Fibroblast of the conjunctiva (primary cell): ENCODE results near the gene MAEA.
"Not testable (repeated sequence)": the region's sequence is repeated elsewhere in the genome, so short reads cannot be mapped to it uniquely, and the experiment has no call there.

Experiments
- DNase-seq: peaks from one replicate; pipeline ENCODE4 v3.0.0-alpha.2; 2010; ENCODE audit warnings: low read depth

The MAEA gene

DNA sequence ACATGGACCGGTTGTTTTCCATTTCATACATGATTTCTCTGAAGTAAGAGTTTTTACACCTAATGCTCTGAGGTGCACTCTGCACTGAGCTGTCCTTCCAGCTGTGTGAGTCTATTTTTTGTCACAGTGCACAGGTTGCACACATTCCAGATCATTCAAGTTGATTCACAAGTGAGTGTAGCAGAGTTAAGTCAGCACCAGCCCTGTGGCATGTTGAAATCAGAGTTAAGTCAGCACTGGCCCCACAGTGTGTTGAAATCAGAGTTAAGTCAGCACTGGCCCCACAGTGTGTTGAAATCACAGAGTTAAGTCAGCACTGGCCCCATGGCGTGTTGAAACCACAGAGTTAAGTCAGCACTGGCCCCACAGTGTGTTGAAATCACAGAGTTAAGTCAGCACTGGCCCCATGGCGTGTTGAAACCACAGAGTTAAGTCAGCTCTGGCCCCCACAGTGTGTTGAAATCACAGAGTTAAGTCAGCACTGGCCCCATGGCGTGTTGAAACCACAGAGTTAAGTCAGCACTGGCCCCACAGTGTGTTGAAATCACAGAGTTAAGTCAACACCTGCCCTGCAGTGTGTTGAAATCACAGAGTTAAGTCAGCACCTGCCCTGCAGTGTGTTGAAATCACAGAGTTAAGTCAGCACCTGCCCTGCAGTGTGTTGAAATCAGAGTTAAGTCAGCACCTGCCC, 45.6 kb downstream of the MAEA start:
- DNase-seq = not testable (repeated sequence)

DNA sequence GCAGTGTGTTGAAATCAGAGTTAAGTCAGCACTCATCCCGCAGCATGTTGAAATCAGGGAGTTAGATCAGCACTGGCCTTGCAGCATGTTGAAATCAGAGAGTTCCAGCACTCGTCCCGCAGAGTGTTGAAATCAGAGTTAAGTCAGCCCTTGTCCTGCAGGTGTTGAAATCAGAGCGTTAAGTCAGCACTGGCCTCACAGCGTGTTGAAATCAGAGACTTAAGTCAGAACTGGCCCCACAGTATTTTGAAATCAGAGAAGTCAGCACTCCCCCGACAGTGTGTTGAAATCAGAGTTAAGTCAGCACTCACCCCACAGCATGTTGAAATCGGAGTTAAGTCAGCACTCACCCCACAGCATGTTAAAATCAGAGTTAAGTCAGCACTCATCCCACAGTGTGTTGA, 46.4 kb downstream of the MAEA start:
- DNase-seq = no peak

DNA sequence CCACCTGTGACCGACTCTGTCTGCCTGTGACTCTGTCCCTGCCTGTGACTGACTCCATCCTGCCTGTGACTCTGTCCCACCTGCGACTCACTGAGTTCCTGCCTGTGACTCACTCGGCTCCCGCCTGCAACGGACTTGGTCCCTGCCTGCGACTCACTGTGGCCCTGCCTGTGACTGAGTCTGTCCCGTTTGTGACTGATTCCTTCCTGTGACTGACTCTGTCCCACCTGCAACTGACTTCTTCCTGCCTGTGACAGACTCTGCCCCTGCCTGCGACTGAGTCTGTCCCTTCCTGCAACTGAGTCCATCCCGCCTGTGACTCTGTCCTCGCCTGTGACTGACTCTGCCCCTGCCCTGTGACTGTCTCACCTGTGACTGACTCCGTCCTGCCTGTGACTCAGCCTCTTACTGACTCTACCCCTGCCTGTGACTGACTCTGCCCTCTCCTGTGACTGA, 47.7 kb downstream of the MAEA start:
- no peak for DNase-seq

DNA sequence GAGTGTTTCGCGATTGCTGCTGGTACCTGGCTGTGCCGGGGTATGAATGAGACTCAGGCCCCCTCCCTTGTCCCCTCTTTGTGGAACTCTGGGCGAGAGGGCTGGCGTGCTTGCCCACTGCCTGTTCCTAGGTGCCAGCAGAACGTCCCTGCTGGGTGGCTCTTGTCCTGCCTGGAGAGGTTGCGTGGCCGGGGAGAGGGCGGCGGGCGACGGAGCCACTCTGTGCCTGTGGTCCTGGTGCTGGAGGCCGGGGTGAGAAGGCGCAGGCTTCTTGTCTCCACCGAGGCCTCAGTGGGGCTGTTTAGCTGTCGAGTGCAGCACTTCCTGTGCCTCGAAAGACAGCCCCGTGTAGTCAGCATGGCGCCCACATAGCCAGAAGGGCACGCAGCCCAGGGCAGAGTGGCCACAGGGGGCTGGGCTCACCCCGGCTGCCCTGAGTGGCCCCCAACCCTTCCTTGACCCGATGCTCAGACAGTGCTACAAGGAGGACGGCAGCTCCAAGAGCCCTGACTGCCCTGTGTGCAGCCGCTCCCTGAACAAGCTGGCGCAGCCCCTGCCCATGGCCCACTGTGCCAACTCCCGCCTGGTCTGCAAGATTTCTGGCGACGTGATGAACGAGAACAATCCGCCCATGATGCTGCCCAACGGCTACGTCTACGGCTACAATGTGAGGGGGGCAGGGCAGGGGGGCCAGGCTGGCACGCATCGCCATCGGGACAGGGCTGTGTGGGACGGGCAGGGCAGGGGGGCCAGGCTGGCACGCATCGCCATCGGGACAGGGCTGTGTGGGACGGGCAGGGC, 48.5 kb downstream of the MAEA start:
- DNase-seq = no peak

DNA sequence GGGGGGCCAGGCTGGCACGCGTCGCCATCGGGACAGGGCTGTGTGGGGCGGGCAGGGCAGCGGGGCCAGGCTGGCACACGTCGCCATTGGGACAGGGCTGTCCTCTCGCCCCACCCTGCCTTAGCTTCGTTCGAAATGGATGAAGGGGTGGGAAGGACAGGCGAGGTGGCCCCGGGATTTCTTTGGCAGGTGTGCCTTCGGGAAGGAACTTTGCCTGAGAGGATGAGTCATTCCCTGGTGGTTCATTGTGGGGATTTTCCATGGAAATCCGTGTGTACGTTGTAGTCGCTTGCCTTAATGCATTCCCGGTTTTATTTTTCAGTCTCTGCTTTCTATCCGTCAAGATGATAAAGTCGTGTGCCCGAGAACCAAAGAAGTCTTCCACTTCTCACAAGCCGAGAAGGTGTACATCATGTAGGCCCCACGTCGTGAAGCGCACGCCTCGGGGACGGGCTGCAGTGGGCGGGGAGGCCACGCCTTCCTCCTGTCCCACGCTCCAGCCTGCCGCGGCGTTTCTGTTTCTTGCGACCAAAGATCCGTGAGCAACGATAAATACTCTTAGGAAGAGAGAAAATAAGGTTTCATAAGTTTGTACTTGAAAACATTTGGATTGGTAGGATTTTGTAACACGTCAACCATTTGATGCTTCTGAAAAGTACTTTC, 49.2 kb downstream of the MAEA start:
- DNase-seq = no peak

DNA sequence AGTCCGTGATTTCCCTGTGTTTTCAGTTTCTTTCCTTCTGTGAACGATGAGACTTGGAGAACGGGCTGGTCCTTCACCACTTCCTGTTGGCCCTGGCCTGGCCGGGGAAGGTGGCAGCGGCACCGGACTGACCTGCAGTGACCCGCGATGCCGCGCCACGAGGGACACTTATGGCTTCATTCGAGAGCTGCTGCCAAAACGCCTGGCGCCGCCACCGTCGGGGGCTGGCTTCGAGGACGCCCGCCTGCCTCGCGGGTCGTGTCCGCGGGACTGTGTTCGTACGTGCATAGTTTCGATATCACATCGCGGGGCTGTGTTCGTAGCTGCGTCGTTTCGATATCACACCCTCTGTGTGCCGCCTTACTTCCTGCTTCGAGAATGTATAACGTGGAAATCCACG, 49.8 kb downstream of the MAEA start:
- DNase-seq = no peak

DNA sequence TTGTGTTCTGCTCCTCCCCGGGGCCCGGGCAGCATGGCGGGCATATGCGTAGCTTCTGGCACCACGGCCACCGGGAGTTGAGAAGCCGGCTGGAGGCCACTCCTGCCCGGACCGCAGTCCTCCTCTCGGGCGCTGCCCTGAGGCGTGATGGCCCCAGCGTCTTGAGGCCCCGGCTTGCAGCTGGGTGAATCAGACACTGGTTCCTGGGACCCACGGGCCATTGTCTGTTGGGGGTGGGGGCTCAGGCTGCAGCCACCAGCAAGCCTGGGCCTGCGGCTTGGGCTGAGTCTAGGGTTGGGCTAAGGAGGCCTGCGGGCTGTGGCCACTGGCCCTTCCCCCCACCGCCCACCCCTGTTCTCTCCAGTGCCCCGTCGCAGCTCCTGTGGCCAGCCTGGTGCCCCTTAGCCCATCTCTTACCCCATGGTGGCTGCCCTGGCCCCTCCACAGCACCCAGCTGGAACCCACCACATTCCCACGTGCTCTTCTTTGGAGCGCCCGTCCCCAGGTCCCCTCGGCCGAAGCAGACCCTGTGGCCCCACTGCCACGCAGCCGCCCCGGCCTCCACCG, 50.6 kb downstream of the MAEA start:
- DNase-seq = no peak

DNA sequence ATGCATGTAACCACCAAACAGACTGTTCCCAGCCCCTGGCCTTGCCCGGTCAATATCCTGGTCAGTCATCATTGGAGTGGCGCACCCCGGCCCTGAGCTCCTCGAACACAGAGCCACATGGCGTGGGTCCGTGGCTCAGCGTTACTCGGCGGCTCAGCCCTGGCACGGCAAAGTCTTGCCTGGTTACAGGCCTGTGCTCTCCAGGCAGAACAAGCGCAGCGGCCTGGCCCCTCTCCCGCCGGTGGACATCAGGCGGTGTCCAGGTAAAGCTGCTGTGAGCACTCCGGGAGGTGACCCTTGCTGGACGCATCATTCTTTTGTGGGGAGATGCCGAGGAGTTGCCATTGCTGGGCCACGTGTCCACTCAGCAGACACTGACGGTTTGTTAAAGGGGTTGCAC, 51.2 kb downstream of the MAEA start:
- no peak for DNase-seq

DNA sequence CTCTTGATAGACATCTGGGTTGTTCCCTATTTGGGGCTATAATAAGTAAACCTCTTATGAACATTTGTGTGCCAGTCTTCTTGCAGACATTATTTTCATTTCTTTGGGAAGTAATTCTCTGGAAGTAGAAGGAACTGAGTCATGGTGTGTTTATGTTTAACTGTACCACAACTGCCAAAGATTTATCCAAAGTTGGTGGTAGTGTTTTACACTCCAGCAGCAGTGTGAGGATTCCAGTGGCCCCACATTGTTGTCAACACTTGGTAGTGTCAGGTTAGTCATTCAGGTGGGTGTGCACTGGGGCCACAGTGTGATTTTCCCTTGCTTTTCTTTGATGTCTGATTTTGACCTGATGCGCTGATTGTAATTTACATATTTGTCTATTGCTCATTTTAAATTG, 52.3 kb downstream of the MAEA start:
- no peak for DNase-seq

DNA sequence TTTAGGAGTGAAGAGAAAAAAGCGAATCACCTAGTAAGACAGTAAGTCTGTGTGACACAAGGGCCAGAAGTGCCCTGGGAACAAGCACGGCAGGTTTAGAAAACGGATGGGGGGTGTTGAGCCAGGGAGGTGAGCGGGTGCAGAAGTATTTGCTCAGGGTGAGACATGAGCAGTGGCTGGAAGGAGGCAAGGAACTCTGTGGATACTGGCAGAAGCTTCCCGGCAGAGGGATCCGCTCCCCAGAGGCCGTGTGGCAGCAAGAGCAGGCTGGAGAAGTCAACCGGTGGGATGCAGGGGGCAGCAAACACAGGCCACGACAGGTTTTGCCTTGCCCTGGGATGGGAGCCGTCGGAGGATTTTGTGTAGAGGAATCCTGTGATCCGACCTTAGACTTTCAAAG, 55.0 kb downstream of the MAEA start:
- no peak for DNase-seq

DNA sequence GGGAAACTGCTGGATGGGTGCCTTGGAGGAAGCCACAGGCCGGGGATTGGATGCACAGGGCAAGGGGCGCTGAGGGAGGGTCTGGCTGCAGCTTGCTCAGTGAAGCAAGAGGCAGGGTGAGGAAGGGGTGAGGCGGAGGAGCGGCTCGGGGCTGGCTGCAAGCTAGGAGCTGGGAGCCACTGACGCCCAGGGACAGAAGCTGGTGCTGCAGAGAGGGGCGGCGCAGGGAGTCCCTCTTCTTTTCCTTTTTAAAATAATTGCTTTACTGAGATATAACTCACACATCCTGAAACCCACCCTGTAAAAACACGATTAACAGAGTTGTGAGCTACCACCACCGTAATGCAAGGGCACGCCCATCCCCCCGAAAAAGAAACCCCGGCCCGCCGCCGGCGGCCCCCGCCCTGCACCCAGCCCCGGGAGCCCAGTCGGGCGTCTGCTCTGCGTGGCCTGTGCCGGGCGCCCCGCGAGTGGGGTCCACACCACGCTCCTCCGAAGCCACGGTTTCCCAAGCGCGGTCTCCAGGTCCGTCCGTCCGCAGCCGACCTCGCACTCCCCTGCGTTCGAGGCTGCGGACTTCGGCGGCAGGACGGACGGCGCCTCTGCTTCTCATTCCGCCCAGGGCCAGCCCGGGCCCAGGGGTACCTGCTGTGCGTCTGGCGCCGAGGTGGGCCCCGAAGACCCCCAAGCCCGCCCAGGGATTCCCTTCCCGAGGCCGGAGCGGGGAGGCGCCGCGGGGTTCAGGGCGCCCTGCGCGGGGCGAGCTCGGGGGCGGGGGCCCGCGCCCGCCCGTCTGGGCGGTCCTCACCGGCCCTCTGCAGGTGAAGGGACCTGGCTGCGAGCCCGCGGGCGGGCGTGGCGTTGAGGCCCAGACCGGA, 56.5 kb downstream of the MAEA start:
- DNase-seq = no peak

DNA sequence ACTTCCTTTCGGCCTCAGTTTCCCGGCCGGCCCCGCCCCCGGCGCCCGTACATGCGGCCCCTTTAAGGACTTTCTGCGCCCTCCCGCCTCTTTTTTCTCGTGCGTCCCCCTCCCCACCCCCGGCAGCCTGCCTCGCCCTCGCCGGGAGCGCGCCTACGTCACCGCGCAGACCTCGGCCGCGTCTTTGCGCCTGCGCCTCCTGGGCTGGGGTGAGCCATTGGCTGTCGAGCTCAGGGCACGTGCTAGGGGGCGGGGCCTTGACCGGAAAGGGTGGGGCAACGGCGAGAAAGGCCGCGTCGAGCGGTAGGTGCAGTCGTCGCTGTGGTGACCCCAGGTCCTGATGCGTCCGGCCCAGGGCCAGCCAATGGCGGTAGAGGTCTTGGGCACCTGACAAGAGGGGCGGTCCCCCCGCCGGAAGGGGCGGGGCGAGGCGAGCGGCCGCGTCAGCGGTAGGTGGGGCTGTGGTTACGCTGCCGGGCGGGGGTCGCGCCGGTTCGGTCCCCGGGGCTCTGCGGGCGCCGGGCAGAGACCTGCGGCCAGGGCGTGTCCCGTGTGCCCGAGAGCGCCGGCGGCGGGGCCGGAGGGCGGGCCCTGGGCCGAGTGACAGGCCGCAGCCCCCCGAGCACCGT, 57.2 kb downstream of the MAEA start, which contains the start of gene UVSSA:
UVSSA (plus strand) TSS at position 428 of the 629 bp plus-strand sequence. CDS start 884 bp downstream, outside the sequence.
- DNase-seq = peak; percentile 100

DNA sequence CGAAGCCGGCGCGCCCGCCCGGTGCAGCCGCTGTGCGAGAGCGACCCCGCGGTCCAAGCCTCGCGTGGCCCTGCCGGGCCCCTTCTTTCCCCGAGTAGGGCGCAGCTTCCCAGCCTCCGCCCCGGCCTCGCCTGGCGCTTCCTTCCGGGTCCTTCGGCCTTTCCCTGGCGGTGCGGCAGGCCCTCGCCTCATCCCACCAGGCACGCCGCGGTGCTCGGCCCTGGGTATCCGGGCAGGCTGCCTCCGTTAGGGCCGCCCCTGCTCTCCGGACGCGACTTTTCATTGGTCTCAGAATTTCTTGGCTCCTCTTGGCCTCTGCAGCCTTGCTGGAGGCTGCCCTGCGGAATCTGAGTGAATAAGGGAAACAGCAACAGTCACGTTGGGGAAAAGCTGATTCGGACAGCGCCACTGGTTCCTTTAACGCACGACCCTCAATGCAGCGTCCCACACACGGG, 57.7 kb downstream of the MAEA start:
- DNase-seq = peak; percentile 67

DNA sequence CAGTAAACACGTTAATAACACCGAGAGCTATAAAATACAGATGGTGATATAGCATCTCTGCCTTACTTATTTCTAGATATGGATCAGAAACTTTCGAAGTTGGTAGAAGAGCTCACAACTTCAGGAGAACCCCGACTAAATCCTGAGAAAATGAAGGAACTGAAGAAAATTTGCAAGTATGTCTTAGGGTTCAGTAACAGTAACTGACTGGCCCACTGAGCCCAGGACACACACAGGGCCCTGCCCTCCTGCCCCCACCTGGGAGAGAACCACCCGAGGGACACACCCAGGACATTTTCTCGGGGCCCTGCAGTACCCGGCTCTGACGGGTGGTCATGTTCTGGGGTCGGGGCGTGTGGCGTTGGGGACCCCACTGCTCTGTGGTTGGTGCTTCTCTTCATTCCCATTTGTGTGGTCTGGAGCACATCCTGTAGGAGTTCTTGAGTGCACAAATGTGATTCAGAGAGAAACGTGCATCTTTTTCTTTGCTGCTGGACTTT, 58.4 kb downstream of the MAEA start:
- DNase-seq = no peak

DNA sequence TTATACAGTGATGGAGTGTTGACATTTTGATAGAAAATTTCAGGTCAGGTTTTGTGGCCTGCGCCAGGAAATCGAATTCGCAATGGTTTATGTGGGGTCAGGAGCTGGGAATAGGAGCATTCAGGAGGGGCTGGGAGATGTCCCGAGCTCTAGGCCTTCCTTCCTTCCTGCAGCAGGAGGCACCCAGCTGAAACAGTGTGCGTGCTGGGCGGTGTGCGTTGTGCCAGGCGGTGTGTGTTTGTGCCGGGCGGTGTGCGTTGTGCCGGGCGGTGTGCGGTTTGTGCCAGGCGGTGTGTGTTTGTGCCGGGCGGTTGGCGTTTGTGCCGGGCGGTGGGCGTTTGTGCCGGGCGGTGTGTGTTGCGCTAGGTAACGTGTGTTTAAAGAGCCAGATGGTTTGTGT, 59.1 kb downstream of the MAEA start:
- no peak for DNase-seq

DNA sequence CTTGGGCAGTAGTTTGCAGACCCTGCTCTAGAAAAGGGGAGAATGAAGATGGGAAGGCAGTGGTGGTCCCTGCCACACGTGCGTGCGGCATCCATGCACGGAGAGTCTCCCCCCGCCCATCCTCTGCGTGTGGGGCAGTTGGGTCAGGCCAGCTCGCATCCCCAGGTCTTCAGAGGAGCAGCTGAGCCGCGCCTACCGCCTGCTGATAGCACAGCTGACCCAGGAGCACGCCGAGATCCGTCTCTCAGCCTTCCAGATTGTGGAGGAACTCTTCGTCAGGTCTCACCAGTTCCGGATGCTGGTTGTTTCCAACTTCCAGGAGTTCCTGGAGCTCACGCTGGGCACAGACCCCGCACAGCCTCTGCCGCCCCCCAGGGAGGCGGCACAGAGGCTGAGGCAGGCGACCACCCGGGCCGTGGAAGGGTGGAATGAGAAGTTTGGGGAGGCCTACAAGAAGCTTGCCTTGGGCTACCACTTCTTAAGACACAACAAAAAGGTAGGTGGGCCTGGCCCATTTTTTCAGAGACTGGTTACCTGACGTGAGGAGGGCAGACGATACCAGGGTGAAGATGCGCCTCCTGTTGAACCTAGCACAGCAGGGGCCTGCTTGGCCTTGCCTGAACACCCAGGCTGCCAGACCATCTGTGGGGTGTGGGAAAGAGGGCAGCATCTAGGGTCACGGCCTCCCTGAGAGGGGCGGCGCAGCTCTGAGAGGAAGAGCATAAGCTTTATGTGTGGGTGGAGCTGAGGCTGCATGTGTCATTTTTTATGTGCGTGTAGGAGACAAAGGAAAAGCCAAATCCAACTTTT, 59.9 kb downstream of the MAEA start:
- no peak for DNase-seq

DNA sequence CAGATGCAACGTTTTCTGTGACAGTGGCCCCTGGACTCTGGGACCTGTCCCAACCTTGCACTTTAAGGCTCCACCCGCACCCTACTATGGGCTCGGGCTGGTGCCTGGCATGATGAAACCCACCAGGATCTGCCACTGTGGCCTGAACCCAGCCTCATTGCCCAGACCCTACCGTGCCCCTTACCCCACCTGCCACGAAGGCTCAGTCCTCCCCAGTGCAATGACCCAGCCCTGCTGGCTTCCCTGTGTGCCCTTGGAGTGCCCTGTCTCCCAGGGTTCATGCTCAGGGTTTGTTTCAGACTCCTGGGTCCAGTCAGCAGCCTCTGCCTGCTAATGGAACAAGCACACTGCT, 60.5 kb downstream of the MAEA start:
- no peak for DNase-seq

DNA sequence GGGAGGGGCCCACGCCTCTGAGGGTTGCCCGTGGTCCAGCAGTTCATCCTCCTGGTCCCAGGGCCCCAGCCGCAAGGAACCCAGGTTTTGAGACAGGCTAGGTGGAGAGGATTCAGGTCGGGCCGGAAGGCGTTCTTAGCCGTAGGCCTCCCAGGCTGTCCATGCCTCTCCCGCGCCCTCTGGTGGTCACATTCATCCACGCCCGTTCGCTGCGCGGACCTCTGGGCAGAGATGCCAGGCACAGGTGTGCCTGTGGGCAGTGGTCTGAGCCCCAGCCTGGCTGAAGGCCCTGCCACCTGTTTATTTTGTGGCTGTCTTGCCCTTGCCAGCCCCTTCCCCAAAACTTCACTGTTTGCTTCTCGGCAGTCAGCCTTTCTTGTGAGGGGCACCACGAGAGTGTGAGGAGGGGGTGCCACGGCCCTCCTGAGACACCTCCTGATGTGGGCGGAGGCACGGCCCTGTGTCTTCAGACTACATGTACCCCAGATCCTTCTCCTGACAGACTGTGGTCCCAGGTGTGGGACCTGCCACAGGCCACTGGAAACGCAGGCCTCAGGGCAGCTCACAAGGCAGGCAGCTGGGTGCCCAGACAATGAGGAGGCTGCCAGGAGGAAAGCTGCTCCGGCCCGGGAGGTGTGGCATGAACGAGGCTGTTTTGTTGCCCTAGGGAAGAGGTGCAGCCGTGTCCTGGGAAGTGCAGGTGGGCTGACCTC, 62.3 kb downstream of the MAEA start:
- DNase-seq = peak; percentile 48

DNA sequence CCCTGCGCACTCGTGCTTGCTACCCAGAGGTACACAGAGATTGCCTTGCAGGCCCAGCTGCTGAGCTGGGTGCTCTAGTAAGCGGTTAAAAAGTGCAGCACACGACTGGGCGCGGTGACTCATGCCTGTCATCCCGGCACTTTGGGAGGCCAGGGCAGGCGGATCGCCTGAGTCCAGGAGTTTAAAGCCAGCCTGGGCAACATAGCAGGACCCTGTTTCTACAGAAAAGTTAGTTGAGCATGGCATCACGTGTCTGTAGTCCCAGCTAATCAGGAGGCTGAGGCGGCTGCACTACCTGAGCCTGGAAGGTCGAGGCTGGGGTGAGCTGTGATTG, 62.8 kb downstream of the MAEA start:
- DNase-seq = no peak
